ENCODE data around the gene FAM241A. TPM values are rescaled to one million over a fixed set of nuclear protein-coding genes. Genes with fewer than 3 reads are reported as not detected.
A peak's percentile ranks its signal among the peaks of the same experiment; 100 is the strongest.
"Not testable (repeated sequence)": the region's sequence is repeated elsewhere in the genome, so short reads cannot be mapped to it uniquely, and the experiment has no call there.

FAM241A gene
- total RNA-seq, 2 experiments from 2014 or later: 4.1 to 4.5 TPM

DNA sequence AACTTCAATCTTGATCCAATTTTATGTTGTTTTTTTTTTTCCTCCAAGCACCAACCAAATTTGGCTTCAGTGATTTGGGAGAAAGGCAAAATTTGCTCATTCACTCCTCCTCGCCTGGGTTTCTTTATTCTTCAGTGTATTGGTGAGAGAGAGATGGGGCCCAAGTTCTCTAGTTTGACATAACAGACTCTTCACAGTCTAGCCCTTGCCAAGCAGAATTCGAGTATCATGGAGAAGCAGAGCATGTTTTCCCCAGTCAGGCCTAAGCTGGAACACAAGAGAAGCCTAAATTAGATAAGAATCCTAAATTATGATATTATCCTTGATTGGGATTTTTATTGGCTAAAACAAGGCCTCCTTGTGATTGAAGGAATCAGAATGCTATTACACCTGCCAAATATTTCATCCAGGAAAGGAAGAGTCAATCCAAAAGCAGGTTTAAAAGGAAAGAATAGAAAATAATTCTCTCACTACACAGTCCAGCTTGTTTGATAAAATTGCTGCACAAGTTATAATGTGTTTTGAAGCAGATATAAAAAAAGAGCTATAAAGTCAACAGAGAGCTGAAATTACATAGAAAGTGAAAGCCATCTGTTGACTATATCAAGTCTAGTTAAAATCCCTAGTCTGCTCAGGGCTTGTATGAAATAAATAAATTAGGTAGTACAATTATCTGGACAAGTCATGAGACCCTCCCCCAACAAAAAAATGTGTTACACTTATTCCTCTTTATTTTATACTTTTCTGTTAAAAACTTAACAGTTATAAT is 39.9 kb upstream of the FAM241A start:
- no peaks in the 10 kb centered on the region for H3K36me3 Mint-ChIP-seq (ENCODE audit: low read depth)
- H3K27me3 Mint-ChIP-seq: no peaks in the 10 kb centered on the region
- no peak for DNase-seq
- H3K4me3 Mint-ChIP-seq: no peak overlapping the region
- no peak overlapping the region for H3K27ac Mint-ChIP-seq
- POLR2A ChIA-PET: no interaction called here
- TF ChIP-seq, protein P1, sequence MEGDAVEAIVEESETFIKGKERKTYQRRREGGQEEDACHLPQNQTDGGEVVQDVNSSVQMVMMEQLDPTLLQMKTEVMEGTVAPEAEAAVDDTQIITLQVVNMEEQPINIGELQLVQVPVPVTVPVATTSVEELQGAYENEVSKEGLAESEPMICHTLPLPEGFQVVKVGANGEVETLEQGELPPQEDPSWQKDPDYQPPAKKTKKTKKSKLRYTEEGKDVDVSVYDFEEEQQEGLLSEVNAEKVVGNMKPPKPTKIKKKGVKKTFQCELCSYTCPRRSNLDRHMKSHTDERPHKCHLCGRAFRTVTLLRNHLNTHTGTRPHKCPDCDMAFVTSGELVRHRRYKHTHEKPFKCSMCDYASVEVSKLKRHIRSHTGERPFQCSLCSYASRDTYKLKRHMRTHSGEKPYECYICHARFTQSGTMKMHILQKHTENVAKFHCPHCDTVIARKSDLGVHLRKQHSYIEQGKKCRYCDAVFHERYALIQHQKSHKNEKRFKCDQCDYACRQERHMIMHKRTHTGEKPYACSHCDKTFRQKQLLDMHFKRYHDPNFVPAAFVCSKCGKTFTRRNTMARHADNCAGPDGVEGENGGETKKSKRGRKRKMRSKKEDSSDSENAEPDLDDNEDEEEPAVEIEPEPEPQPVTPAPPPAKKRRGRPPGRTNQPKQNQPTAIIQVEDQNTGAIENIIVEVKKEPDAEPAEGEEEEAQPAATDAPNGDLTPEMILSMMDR (IDR thresholded peaks at IDR 0.05): no peak
- ATAC-seq: no peak
- CTCF ChIA-PET: interaction anchor here (1.0 to 1.2 kb wide), 2 partner anchors 13 to 419 kb away, joined by 3 to 4 read pairs; no protein-coding TSS in a partner anchor
- H3K4me1 Mint-ChIP-seq (ENCODE audit: low read depth): peaks cover 12% of the 10 kb centered on the region
- no peaks in the 10 kb centered on the region for H3K9me3 Mint-ChIP-seq
- intact Hi-C loops (cut with micrococcal nuclease): no loop called here

DNA sequence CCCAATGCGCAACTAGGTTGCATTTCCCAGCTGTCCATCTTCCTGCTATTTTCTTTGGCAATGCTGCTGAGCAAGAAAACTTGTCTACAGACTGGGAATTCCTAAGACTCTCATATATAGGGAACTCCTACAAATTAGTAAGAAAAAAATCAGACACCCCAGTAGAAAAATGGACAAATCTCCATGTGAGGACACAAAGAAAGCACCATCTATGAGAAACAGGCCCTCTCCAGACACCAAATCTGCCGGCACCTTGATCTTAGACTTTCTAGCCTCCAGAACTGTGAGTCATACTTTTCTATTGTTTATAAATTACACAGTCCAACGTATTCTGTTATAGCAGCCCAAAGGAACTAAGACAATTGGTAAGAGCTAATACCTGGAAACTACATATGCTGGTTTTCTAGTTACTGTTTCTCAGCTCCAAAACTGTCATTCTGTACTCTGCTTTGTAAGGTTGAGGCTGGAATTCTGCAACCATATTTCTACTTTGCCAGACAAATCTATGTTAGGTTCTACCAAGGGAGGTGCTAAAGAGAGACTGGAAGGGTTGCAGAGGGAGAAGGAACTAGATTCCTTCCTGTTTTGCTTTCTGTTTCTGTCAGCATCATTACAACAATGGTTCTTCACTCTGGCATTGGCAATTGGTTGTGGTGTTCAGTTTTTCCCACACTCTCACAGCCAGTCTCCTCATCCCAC is 35.7 kb upstream of the FAM241A start:
- no peak for DNase-seq
- no peaks in the 10 kb centered on the region for H3K9me3 Mint-ChIP-seq
- H3K4me1 Mint-ChIP-seq (ENCODE audit: low read depth): peaks cover 9% of the 10 kb centered on the region
- no peaks in the 10 kb centered on the region for H3K27me3 Mint-ChIP-seq
- ATAC-seq: peak; percentile 49
- TF ChIP-seq, protein P1 (IDR thresholded peaks at IDR 0.05): no peak
- CTCF ChIA-PET: interaction anchor here (0.8 to 2.4 kb wide), 5 partner anchors 10 to 152 kb away, joined by 3 to 13 read pairs (median 3); no protein-coding TSS in a partner anchor
- POLR2A ChIA-PET: interaction anchor here (0.8 kb wide), 1 partner anchor 14 kb away, joined by 3 read pairs; no protein-coding TSS in a partner anchor
- H3K36me3 Mint-ChIP-seq (ENCODE audit: low read depth): no peaks in the 10 kb centered on the region
- no peak overlapping the region for H3K27ac Mint-ChIP-seq
- intact Hi-C loops (cut with micrococcal nuclease): loop anchor here (10.0 kb wide), 1 partner anchor 65 kb away; no protein-coding TSS in a partner anchor
- no peak overlapping the region for H3K4me3 Mint-ChIP-seq

DNA sequence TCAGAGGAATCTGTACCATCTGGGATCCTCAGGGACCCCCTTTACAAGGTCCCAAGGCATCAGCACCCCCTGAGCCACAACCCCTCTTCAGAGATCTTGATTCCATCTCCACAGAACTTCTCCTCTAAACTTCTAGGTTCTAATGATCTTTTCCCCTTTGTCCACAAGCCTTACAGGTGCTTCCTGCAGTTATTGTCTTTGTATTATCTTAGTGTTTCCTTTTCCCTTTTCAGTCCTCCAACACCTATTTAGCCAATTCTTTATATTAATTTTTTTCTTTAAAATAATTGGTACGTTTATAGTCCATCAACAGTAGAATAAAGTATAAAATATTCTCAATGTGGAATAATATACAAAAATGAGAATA is 35.2 kb upstream of the FAM241A start:
- intact Hi-C loops (cut with micrococcal nuclease): loop anchor here (10.0 kb wide), 1 partner anchor 65 kb away; no protein-coding TSS in a partner anchor

DNA sequence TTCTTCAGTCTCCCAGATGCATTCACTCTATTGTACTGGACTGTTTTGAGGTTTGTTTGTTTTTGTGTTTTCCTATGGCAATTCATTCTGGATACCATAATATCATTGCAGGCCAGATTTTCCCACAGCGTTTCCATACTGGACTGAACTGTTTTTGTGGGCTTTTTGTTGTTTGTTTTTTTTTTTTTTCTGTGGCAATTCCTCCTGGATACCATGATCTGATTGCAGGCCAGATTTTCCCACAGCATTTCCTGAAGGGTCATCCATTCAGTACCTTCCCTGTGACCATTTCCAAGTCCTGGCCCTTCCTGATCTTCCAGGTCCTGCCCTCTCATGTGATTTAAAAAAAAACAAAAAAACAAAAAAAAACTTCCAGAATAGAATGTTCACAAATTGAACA is 33.9 kb upstream of the FAM241A start:
- ATAC-seq: no peak
- H3K9me3 Mint-ChIP-seq: no peaks in the 10 kb centered on the region
- ChIA-PET CTCF (interaction anchor here (1.1 kb wide), 1 partner anchor 11 kb away, joined by 3 read pairs; no protein-coding TSS in a partner anchor), POLR2A (no interaction called here)
- no peaks in the 10 kb centered on the region for H3K36me3 Mint-ChIP-seq (ENCODE audit: low read depth)
- intact Hi-C loops (cut with micrococcal nuclease): loop anchor here (10.0 kb wide), 1 partner anchor 63 kb away; no protein-coding TSS in a partner anchor
- DNase-seq: no peak
- no peak overlapping the region for H3K4me3 Mint-ChIP-seq
- H3K27ac Mint-ChIP-seq: no peak overlapping the region
- peaks cover 9% of the 10 kb centered on the region for H3K4me1 Mint-ChIP-seq (ENCODE audit: low read depth)
- TF ChIP-seq, protein P1 (IDR thresholded peaks at IDR 0.05): no peak
- H3K27me3 Mint-ChIP-seq: no peaks in the 10 kb centered on the region

More for the DNA sequence above, 35.2 kb upstream of the FAM241A start:
- ATAC-seq (no peak), DNase-seq (no peak)
- H3K27ac Mint-ChIP-seq: no peak overlapping the region
- POLR2A ChIA-PET: no interaction called here
- TF ChIP-seq, protein P1 (IDR thresholded peaks at IDR 0.05): no peak
- CTCF ChIA-PET: interaction anchor here (1.0 to 2.4 kb wide), 2 partner anchors 9 to 10 kb away, joined by 3 to 13 read pairs; no protein-coding TSS in a partner anchor
- H3K4me3 Mint-ChIP-seq: no peak overlapping the region
- no peaks in the 10 kb centered on the region for H3K36me3 Mint-ChIP-seq (ENCODE audit: low read depth)
- H3K9me3 Mint-ChIP-seq: no peaks in the 10 kb centered on the region
- no peaks in the 10 kb centered on the region for H3K27me3 Mint-ChIP-seq
- H3K4me1 Mint-ChIP-seq (ENCODE audit: low read depth): peaks cover 9% of the 10 kb centered on the region

GRCh38 chr4:112112095-112112494 is 33.2 kb upstream of the FAM241A start:
- H3K4me3 Mint-ChIP-seq; DNase-seq; H3K4me1 Mint-ChIP-seq (ENCODE audit: low read depth); ATAC-seq; H3K36me3 Mint-ChIP-seq (ENCODE audit: low read depth); H3K9me3 Mint-ChIP-seq; CTCF ChIA-PET; H3K27ac Mint-ChIP-seq; H3K27me3 Mint-ChIP-seq: not testable (repeated sequence)
- POLR2A ChIA-PET: interaction anchor here (0.7 kb wide), 1 partner anchor 38 kb away, joined by 3 read pairs; no protein-coding TSS in a partner anchor
- intact Hi-C loops (cut with micrococcal nuclease): loop anchor here (10.0 kb wide), 1 partner anchor 63 kb away; no protein-coding TSS in a partner anchor
